ENCODE results near the gene GRPR.

DNA sequence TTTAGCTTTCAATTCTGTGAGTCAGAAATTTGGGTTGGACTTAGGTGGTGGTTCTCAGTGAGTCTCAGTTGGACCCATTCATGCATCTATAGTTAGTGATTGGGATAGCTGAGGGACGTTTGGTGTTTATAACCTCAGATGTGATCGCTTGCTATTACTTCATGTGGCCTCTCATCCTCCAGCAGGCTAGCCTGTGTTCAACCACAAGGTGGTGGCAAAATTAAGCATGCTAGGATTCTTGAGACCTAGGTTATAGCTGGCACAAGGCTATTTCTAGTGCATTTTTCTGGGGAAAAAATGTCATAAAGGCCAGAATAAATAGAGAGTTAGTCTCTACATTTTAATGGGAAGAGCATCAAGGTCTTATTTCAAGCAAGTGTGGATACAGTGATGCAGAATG is 10.9 kb upstream of the GRPR start:
- TF ChIP-seq POLR2AphosphoS5 (IDR thresholded peaks at IDR 0.05; ENCODE audit: low read depth) (no peak), GABPA (IDR thresholded peaks at IDR 0.05; ENCODE audit: low read depth) (no peak)
- TF ChIP-seq, protein P1, sequence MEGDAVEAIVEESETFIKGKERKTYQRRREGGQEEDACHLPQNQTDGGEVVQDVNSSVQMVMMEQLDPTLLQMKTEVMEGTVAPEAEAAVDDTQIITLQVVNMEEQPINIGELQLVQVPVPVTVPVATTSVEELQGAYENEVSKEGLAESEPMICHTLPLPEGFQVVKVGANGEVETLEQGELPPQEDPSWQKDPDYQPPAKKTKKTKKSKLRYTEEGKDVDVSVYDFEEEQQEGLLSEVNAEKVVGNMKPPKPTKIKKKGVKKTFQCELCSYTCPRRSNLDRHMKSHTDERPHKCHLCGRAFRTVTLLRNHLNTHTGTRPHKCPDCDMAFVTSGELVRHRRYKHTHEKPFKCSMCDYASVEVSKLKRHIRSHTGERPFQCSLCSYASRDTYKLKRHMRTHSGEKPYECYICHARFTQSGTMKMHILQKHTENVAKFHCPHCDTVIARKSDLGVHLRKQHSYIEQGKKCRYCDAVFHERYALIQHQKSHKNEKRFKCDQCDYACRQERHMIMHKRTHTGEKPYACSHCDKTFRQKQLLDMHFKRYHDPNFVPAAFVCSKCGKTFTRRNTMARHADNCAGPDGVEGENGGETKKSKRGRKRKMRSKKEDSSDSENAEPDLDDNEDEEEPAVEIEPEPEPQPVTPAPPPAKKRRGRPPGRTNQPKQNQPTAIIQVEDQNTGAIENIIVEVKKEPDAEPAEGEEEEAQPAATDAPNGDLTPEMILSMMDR (IDR thresholded peaks at IDR 0.05; ENCODE audit: insufficient read depth, low read length): no peak
- TF ChIP-seq, protein P2, sequence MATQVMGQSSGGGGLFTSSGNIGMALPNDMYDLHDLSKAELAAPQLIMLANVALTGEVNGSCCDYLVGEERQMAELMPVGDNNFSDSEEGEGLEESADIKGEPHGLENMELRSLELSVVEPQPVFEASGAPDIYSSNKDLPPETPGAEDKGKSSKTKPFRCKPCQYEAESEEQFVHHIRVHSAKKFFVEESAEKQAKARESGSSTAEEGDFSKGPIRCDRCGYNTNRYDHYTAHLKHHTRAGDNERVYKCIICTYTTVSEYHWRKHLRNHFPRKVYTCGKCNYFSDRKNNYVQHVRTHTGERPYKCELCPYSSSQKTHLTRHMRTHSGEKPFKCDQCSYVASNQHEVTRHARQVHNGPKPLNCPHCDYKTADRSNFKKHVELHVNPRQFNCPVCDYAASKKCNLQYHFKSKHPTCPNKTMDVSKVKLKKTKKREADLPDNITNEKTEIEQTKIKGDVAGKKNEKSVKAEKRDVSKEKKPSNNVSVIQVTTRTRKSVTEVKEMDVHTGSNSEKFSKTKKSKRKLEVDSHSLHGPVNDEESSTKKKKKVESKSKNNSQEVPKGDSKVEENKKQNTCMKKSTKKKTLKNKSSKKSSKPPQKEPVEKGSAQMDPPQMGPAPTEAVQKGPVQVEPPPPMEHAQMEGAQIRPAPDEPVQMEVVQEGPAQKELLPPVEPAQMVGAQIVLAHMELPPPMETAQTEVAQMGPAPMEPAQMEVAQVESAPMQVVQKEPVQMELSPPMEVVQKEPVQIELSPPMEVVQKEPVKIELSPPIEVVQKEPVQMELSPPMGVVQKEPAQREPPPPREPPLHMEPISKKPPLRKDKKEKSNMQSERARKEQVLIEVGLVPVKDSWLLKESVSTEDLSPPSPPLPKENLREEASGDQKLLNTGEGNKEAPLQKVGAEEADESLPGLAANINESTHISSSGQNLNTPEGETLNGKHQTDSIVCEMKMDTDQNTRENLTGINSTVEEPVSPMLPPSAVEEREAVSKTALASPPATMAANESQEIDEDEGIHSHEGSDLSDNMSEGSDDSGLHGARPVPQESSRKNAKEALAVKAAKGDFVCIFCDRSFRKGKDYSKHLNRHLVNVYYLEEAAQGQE (IDR thresholded peaks at IDR 0.05; ENCODE audit: insufficient replicate concordance, low read depth): no peak

Measured in HL-60 (cell line).